ENCODE data around the gene VTI1A. TPM values are rescaled to one million over a fixed set of nuclear protein-coding genes. Genes with fewer than 3 reads are reported as not detected.
"Not testable (repeated sequence)": the region's sequence is repeated elsewhere in the genome, so short reads cannot be mapped to it uniquely, and the experiment has no call there.

VTI1A gene
- polyA plus RNA-seq, 1 donor from 2014 or later = 28.7 TPM

DNA sequence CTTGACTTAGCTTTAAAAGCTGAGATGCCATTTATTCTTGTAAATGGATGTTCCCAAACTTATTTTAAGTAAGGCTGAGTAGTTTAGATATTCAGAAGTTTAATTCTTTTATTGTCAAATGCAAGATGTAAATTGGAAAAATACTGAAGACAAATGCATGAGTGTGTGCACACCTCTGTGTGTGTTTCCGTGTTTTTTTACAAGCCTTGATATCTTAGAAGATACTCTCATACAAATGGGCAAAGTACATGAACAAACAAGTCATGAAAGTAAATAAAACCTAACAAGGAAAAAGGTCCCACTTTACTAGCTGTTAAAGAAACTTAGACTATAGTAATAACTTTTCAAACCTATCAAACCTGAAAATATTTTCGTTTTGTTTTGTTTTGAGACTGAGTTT is 44.1 kb upstream of the VTI1A start:
- no peaks in the 10 kb centered on the region for H3K36me3 ChIP-seq (ENCODE audit: insufficient read depth, low read length)
- no peak overlapping the region for H3K4me2 ChIP-seq (ENCODE audit: low read length)
- no peaks in the 10 kb centered on the region for H3F3A ChIP-seq (ENCODE audit: insufficient read depth, low read length, poor library complexity, severe bottlenecking)
- H2AFZ ChIP-seq (ENCODE audit: low read depth, low read length) = no peak overlapping the region
- H3K9ac ChIP-seq (ENCODE audit: low read length) = no peak overlapping the region
- H3K4me3 ChIP-seq (ENCODE audit: low read length) = no peak overlapping the region
- no peaks in the 10 kb centered on the region for H3K27me3 ChIP-seq (ENCODE audit: insufficient read depth, low read depth, low read length)
- H3K79me2 ChIP-seq (replicated peaks; ENCODE audit: insufficient read depth, low read length) = no peaks in the 10 kb centered on the region
- TF ChIP-seq POLR2AphosphoS5 (IDR thresholded peaks at IDR 0.05) (no peak), TAF1 (IDR thresholded peaks at IDR 0.05; ENCODE audit: low read depth) (no peak), RAD21 (conservative IDR thresholded peaks at IDR 0.05) (no peak), SMC3 (conservative IDR thresholded peaks at IDR 0.05; ENCODE audit: poor library complexity) (no peak), MXI1 (conservative IDR thresholded peaks at IDR 0.05; ENCODE audit: poor library complexity, severe bottlenecking) (no peak)
- H4K20me1 ChIP-seq (ENCODE audit: insufficient read depth) = no peaks in the 10 kb centered on the region
- no peaks in the 10 kb centered on the region for H3K9me3 ChIP-seq (ENCODE audit: low read length)
- no peak overlapping the region for H3K27ac ChIP-seq (ENCODE audit: low read length)
- no peaks in the 10 kb centered on the region for H3K9me2 ChIP-seq (ENCODE audit: insufficient read depth, low read length)

DNA sequence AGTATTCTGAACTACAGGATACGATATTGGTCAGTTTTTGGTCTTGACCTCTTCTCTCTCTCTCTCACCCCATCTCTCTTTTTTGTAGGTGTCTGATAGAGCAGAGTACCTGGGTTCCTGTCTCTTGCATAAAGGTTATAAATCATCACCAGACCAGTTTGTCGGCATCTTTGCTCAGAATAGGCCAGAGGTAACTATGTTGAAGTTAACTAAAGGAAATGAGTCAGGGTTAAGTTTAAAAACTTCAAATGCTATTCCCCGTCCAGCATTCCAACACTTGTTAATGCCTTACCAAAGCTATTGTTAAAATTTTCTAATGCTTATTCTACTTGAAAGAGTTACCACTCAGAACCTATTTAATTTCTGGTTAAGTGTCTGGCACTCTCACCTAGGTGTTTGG is 42.4 kb upstream of the VTI1A start:
- H3K9me3 ChIP-seq (ENCODE audit: low read length) = no peaks in the 10 kb centered on the region
- no peak overlapping the region for H3K4me3 ChIP-seq (ENCODE audit: low read length)
- no peaks in the 10 kb centered on the region for H3K27me3 ChIP-seq (ENCODE audit: insufficient read depth, low read depth, low read length)
- TF ChIP-seq, protein P1, sequence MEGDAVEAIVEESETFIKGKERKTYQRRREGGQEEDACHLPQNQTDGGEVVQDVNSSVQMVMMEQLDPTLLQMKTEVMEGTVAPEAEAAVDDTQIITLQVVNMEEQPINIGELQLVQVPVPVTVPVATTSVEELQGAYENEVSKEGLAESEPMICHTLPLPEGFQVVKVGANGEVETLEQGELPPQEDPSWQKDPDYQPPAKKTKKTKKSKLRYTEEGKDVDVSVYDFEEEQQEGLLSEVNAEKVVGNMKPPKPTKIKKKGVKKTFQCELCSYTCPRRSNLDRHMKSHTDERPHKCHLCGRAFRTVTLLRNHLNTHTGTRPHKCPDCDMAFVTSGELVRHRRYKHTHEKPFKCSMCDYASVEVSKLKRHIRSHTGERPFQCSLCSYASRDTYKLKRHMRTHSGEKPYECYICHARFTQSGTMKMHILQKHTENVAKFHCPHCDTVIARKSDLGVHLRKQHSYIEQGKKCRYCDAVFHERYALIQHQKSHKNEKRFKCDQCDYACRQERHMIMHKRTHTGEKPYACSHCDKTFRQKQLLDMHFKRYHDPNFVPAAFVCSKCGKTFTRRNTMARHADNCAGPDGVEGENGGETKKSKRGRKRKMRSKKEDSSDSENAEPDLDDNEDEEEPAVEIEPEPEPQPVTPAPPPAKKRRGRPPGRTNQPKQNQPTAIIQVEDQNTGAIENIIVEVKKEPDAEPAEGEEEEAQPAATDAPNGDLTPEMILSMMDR (IDR thresholded peaks at IDR 0.05; ENCODE audit: poor library complexity, severe bottlenecking) = no peak
- TF ChIP-seq, protein P2, sequence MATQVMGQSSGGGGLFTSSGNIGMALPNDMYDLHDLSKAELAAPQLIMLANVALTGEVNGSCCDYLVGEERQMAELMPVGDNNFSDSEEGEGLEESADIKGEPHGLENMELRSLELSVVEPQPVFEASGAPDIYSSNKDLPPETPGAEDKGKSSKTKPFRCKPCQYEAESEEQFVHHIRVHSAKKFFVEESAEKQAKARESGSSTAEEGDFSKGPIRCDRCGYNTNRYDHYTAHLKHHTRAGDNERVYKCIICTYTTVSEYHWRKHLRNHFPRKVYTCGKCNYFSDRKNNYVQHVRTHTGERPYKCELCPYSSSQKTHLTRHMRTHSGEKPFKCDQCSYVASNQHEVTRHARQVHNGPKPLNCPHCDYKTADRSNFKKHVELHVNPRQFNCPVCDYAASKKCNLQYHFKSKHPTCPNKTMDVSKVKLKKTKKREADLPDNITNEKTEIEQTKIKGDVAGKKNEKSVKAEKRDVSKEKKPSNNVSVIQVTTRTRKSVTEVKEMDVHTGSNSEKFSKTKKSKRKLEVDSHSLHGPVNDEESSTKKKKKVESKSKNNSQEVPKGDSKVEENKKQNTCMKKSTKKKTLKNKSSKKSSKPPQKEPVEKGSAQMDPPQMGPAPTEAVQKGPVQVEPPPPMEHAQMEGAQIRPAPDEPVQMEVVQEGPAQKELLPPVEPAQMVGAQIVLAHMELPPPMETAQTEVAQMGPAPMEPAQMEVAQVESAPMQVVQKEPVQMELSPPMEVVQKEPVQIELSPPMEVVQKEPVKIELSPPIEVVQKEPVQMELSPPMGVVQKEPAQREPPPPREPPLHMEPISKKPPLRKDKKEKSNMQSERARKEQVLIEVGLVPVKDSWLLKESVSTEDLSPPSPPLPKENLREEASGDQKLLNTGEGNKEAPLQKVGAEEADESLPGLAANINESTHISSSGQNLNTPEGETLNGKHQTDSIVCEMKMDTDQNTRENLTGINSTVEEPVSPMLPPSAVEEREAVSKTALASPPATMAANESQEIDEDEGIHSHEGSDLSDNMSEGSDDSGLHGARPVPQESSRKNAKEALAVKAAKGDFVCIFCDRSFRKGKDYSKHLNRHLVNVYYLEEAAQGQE (IDR thresholded peaks at IDR 0.05; ENCODE audit: borderline replicate concordance) = no peak
- TF ChIP-seq EZH2 (IDR thresholded peaks at IDR 0.05; ENCODE audit: borderline replicate concordance, insufficient read depth, low read length, poor library complexity, severe bottlenecking) (no peak), TAF1 (IDR thresholded peaks at IDR 0.05; ENCODE audit: low read depth) (no peak), POLR2AphosphoS5 (IDR thresholded peaks at IDR 0.05) (no peak), EP300 (conservative IDR thresholded peaks at IDR 0.05; ENCODE audit: poor library complexity, severe bottlenecking) (no peak), MXI1 (conservative IDR thresholded peaks at IDR 0.05; ENCODE audit: poor library complexity, severe bottlenecking) (no peak), SMC3 (conservative IDR thresholded peaks at IDR 0.05; ENCODE audit: poor library complexity) (no peak), RAD21 (conservative IDR thresholded peaks at IDR 0.05) (no peak)
- H3K27ac ChIP-seq (ENCODE audit: low read length) = no peak overlapping the region
- no peaks in the 10 kb centered on the region for H3K79me2 ChIP-seq (replicated peaks; ENCODE audit: insufficient read depth, low read length)
- no peak overlapping the region for H3K9ac ChIP-seq (ENCODE audit: low read length)
- H3K4me2 ChIP-seq (ENCODE audit: low read length) = no peak overlapping the region
- H2AFZ ChIP-seq (ENCODE audit: low read depth, low read length) = no peak overlapping the region
- no peaks in the 10 kb centered on the region for H3K9me2 ChIP-seq (ENCODE audit: insufficient read depth, low read length)
- H3F3A ChIP-seq (ENCODE audit: insufficient read depth, low read length, poor library complexity, severe bottlenecking) = no peaks in the 10 kb centered on the region
- no peaks in the 10 kb centered on the region for H3K36me3 ChIP-seq (ENCODE audit: insufficient read depth, low read length)
- no peaks in the 10 kb centered on the region for H4K20me1 ChIP-seq (ENCODE audit: insufficient read depth)

DNA sequence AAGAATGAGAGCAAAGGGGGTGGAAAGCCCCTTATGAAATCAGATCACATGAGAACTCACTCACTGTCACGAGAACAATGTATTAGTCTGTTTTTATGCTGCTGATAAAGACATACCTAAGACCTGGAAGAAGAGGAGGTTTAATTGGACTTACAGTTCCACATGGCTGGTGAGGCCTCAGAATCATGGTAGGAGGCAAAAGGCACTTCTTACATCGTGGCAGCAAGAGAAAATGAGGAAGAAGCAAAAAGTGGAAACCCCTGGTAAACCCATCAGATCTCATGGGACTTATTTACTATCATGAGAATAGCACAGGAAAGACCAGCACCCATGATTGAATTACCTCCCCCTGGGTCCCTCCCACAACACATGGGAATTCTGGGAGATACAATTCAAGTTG is 40.2 kb upstream of the VTI1A start:
- not testable (repeated sequence) for H3K36me3 ChIP-seq (ENCODE audit: insufficient read depth, low read length); H3K9me3 ChIP-seq (ENCODE audit: low read length); H4K20me1 ChIP-seq (ENCODE audit: insufficient read depth); H3K27ac ChIP-seq (ENCODE audit: low read length); H3F3A ChIP-seq (ENCODE audit: insufficient read depth, low read length, poor library complexity, severe bottlenecking); H3K9me2 ChIP-seq (ENCODE audit: insufficient read depth, low read length); H3K4me3 ChIP-seq (ENCODE audit: low read length); H3K4me2 ChIP-seq (ENCODE audit: low read length); H2AFZ ChIP-seq (ENCODE audit: low read depth, low read length); H3K9ac ChIP-seq (ENCODE audit: low read length); H3K79me2 ChIP-seq (replicated peaks; ENCODE audit: insufficient read depth, low read length); H3K27me3 ChIP-seq (ENCODE audit: insufficient read depth, low read depth, low read length)
